GM12878 (cell line): ENCODE data around the gene DYNLL2. TPM values are rescaled to one million over a fixed set of nuclear protein-coding genes. Genes with fewer than 3 reads are reported as not detected.

Source experiments
- ATAC-seq: fragments of 200-7000 bp; cut with Tn5 transposase; 3 replicates; pipeline ENCODE4 v1.9.1; 2020; ENCODE audit warnings: mild to moderate bottlenecking, moderate library complexity
- BruUV-seq: library from RNA; stranded (reverse); fragments of 400-500 nt; replicated peaks from 2 replicates; lab custom pipeline; 2021; lab: Mats Ljungman, UMichigan
- CTCF ChIA-PET: fragments of 300-600 bp; sonication (Branson Sonifier 250); formaldehyde crosslinking; extraction: SDS; loops from one replicate; lab custom pipeline; 2021; ENCODE audit warnings: inconsistent platforms; lab: Yijun Ruan, JAX
- POLR2A ChIA-PET: fragments of 350-600 bp; formaldehyde crosslinking; extraction: SDS; loops from one replicate; lab custom pipeline; 2021; ENCODE audit warnings: inconsistent platforms; lab: Charles Lee
- RAD21 ChIA-PET: fragments of 300-600 bp; sonication (Branson Sonifier 250); formaldehyde crosslinking; loops from one replicate; lab custom pipeline; 2023; ENCODE audit warnings: antibody characterized with exemption; ENCODE audit not compliant: unreplicated experiment; lab: Charles Lee
- SMC1A ChIA-PET: fragments of 300-600 bp; sonication (Branson Sonifier 250); formaldehyde crosslinking; loops from one replicate; lab custom pipeline; 2023; ENCODE audit not compliant: unreplicated experiment, uncharacterized antibody; lab: Charles Lee
- DNase-seq: peaks from one replicate; pipeline ENCODE4 v3.0.0-alpha.2; 2011; ENCODE audit warnings: low read depth, low spot score
- FAIRE-seq: peaks from 3 replicates; lab custom pipeline; 2011; peaks lifted over from hg19 to GRCh38; lab: Jason Lieb, UNC
- H2AFZ ChIP-seq: 2 replicates; pipeline ENCODE4 v1.6.0; 2011; ENCODE audit warnings: low read depth, low read length, control low read depth; ENCODE audit not compliant: control insufficient read depth
- H3K27ac ChIP-seq: 2 replicates; pipeline ENCODE4 v1.5.1; 2011; ENCODE audit warnings: control low read depth; ENCODE audit not compliant: control insufficient read depth, insufficient read depth
- H3K27me3 ChIP-seq, 2 experiments: replicated peaks in 1 of 2; 2 replicates each; pipeline versions ENCODE4 v1.6.0 to v1.6.1; 2011; ENCODE audit warnings: low read length in 1 of 2; ENCODE audit not compliant: control insufficient read depth in 2 of 2, insufficient read depth in 2 of 2
- H3K36me3 ChIP-seq, 2 experiments: 2 replicates each; pipeline ENCODE4 v1.5.1; 2011; ENCODE audit warnings: low read length in 1 of 2; ENCODE audit not compliant: control insufficient read depth in 2 of 2, insufficient read depth in 2 of 2
- H3K4me1 ChIP-seq: 2 replicates; pipeline ENCODE4 v1.6.1; 2011; ENCODE audit warnings: mild to moderate bottlenecking, low read length, moderate library complexity, mixed read lengths; ENCODE audit not compliant: control insufficient read depth, insufficient read depth
- H3K4me2 ChIP-seq: 2 replicates; pipeline ENCODE4 v1.6.0; 2011; ENCODE audit warnings: control low read depth; ENCODE audit not compliant: control insufficient read depth, insufficient read depth
- H3K4me3 ChIP-seq: fragments of 200-600 bp; sonication (generic); 2 replicates; pipeline ENCODE4 v1.5.1; 2016
- H3K79me2 ChIP-seq: 2 replicates; pipeline ENCODE4 v1.6.0; 2011; ENCODE audit warnings: low read length; ENCODE audit not compliant: control insufficient read depth, insufficient read depth
- H3K9ac ChIP-seq: 2 replicates; pipeline ENCODE4 v1.8.0; 2011; ENCODE audit warnings: low read length, control low read depth, mixed read lengths; ENCODE audit not compliant: control insufficient read depth, insufficient read depth
- H3K9me3 ChIP-seq: replicated peaks from 3 replicates; pipeline ENCODE4 v1.5.1; 2011; ENCODE audit warnings: mild to moderate bottlenecking, low read length; ENCODE audit not compliant: control insufficient read depth, insufficient read depth
- H4K20me1 ChIP-seq: 2 replicates; pipeline ENCODE4 v1.6.0; 2011; ENCODE audit not compliant: control insufficient read depth, insufficient read depth
- CBFB ChIP-seq: IDR thresholded peaks from 2 replicates; pipeline ENCODE4 v1.6.1; 2016; ENCODE audit warnings: antibody characterized with exemption, low read depth
- CREB1 ChIP-seq: IDR thresholded peaks from 2 replicates; pipeline ENCODE4 v1.6.1; 2012; ENCODE audit warnings: low read depth, mild to moderate bottlenecking, inconsistent platforms
- CTCF ChIP-seq, 3 experiments: IDR thresholded peaks in 2 of 3; conservative IDR thresholded peaks in 1 of 3; 2 replicates each; pipeline ENCODE4 v1.5.1; 2011; ENCODE audit warnings: low read depth in 3 of 3, low read length in 3 of 3, mild to moderate bottlenecking in 3 of 3, control low read depth in 2 of 3, moderate library complexity in 2 of 3, inconsistent platforms in 1 of 3, mixed read lengths in 1 of 3; ENCODE audit not compliant: control insufficient read depth in 2 of 3, insufficient read depth in 1 of 3; ENCODE audit errors: extremely low read depth in 1 of 3
- KLF5 ChIP-seq: fragments of 450-650 bp; IDR thresholded peaks from 2 replicates; pipeline ENCODE4 v1.6.1; 2014; ENCODE audit warnings: mild to moderate bottlenecking; ENCODE audit not compliant: partially characterized antibody
- SKIL ChIP-seq: fragments of 450-650 bp; IDR thresholded peaks from 2 replicates; pipeline ENCODE4 v1.6.1; 2017; ENCODE audit warnings: mild to moderate bottlenecking, low read depth, inconsistent platforms; ENCODE audit not compliant: poor library complexity, severe bottlenecking
- SMAD5 ChIP-seq: IDR thresholded peaks from 2 replicates; pipeline ENCODE4 v1.6.1; 2016; ENCODE audit warnings: antibody characterized with exemption, low read depth
- SREBF1 ChIP-seq: IDR thresholded peaks from 2 replicates; pipeline ENCODE4 v1.6.1; 2012; ENCODE audit warnings: mild to moderate bottlenecking, low read length
- ZNF622 ChIP-seq: fragments of 450-650 bp; IDR thresholded peaks from 2 replicates; pipeline ENCODE4 v1.6.1; 2017; ENCODE audit warnings: mild to moderate bottlenecking, inconsistent platforms
- WGBS: methylation state at CpG from one replicate; pipeline ENCODE4 v1.1.6; 2016; ENCODE audit warnings: low lambda C conversion rate; ENCODE audit not compliant: insufficient replicate concordance, insufficient coverage; ENCODE audit errors: missing lambda C conversion rate; 5-methylcytosine and 5-hydroxymethylcytosine counted together
- in situ Hi-C: fragments of 300-500 bp; cut with MboI; formaldehyde crosslinking; loops from 9 replicates; pipeline ENCODE4 v1.14.3; 2018; ENCODE audit warnings: mixed read lengths
- intact Hi-C: fragments of 100-400 bp; cut with micrococcal nuclease; formaldehyde crosslinking; loops from one replicate; pipeline ENCODE4 v1.14.2; 2022; ENCODE audit not compliant: unreplicated experiment
- polyA plus RNA-seq, 11 experiments: library from polyadenylated mRNA; depleted of rRNA in 4 of 11; unstranded in 6 of 11; stranded (reverse) in 5 of 11; fragments of >200 nt; fragmentation: Nextera tagmentation in 4 of 11; fragmentation: Illumina TruSeq in 1 of 11; extraction: Ambion mirVana in 4 of 11; extraction: Trizol in 1 of 11; gene quantifications; 1 replicate in 1 of 11; 2 replicates in 10 of 11; pipeline versions ENCODE4 v1.2.1 to v1.2.3, GENCODE V29; 2011 to 2016; ENCODE audit warnings: inconsistent platforms in 2 of 11, missing spikeins in 2 of 11, low read depth in 1 of 11
- total RNA-seq, 4 experiments: library from RNA; depleted of rRNA in 3 of 4; stranded (reverse); fragments of >200 nt in 3 of 4; fragmentation: Illumina TruSeq in 1 of 4; extraction: Trizol in 1 of 4; gene quantifications; 2 replicates each; pipeline versions ENCODE4 v1.2.1 to v1.2.3, GENCODE V29; 2013 to 2021
- TF ChIP-seq, protein P1 (sequence below): IDR thresholded peaks from 2 replicates; pipeline ENCODE4 v1.6.1; 2011; ENCODE audit warnings: mild to moderate bottlenecking, low read depth, low read length, moderate library complexity; ENCODE audit not compliant: insufficient replicate concordance
- TF ChIP-seq, protein P2 (sequence below): IDR thresholded peaks from 2 replicates; pipeline ENCODE4 v1.6.1; 2012; ENCODE audit warnings: improper control_type of control experiment, low read depth, low read length; ENCODE audit not compliant: insufficient replicate concordance
- TF ChIP-seq, protein P3 (sequence below): fragments of 150-350 bp; IDR thresholded peaks from 2 replicates; pipeline ENCODE4 v1.6.1; 2014; ENCODE audit warnings: mild to moderate bottlenecking, low read depth, low read length

The DYNLL2 gene
- total and polyA plus RNA-seq, 10 of the 15 experiments (the other 5 are each of a cell fraction or from before 2014, with no cell fraction given), result 0.62 to 19.2 (median 9.1) TPM

DNA sequence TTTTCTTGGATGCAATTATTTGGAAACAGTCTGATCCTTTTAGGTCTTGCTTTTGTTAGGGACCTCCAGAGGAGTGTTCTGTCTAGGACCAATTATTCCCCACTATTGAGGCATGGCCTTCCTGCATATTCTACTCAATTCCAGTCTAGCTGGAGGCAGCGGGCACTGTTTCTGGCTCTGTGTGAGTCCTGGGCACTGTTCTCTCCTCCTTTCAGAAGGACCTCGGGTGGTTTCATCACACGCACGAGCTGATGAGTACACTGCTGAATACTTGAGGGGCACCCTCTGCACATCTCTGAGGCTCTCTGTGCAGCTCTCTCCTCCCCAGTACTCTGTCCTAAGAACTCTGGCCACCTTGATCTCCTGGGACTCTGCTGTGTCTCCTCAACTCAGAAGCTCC, 30.7 kb downstream of the DYNLL2 start:
- in situ Hi-C loops, result no loop called here
- DNase-seq, result no peak
- POLR2A ChIA-PET, result no interaction called here
- TF ChIP-seq, protein P1, sequence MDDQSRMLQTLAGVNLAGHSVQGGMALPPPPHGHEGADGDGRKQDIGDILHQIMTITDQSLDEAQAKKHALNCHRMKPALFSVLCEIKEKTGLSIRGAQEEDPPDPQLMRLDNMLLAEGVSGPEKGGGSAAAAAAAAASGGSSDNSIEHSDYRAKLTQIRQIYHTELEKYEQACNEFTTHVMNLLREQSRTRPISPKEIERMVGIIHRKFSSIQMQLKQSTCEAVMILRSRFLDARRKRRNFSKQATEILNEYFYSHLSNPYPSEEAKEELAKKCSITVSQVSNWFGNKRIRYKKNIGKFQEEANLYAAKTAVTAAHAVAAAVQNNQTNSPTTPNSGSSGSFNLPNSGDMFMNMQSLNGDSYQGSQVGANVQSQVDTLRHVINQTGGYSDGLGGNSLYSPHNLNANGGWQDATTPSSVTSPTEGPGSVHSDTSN, result no peak
- TF ChIP-seq KLF5 (no peak), SMAD5 (no peak), CTCF (IDR thresholded peaks at IDR 0.05 in 2 of 3, conservative IDR thresholded peaks at IDR 0.05 in 1 of 3; ENCODE audit: control insufficient read depth in 2 of 3, extremely low read depth in 1 of 3, insufficient read depth in 1 of 3, low read depth in 3 of 3, low read length in 3 of 3) (no peak), SREBF1 (no peak), CBFB (no peak), CREB1 (no peak), SKIL (no peak), ZNF622 (no peak)
- TF ChIP-seq, protein P2, sequence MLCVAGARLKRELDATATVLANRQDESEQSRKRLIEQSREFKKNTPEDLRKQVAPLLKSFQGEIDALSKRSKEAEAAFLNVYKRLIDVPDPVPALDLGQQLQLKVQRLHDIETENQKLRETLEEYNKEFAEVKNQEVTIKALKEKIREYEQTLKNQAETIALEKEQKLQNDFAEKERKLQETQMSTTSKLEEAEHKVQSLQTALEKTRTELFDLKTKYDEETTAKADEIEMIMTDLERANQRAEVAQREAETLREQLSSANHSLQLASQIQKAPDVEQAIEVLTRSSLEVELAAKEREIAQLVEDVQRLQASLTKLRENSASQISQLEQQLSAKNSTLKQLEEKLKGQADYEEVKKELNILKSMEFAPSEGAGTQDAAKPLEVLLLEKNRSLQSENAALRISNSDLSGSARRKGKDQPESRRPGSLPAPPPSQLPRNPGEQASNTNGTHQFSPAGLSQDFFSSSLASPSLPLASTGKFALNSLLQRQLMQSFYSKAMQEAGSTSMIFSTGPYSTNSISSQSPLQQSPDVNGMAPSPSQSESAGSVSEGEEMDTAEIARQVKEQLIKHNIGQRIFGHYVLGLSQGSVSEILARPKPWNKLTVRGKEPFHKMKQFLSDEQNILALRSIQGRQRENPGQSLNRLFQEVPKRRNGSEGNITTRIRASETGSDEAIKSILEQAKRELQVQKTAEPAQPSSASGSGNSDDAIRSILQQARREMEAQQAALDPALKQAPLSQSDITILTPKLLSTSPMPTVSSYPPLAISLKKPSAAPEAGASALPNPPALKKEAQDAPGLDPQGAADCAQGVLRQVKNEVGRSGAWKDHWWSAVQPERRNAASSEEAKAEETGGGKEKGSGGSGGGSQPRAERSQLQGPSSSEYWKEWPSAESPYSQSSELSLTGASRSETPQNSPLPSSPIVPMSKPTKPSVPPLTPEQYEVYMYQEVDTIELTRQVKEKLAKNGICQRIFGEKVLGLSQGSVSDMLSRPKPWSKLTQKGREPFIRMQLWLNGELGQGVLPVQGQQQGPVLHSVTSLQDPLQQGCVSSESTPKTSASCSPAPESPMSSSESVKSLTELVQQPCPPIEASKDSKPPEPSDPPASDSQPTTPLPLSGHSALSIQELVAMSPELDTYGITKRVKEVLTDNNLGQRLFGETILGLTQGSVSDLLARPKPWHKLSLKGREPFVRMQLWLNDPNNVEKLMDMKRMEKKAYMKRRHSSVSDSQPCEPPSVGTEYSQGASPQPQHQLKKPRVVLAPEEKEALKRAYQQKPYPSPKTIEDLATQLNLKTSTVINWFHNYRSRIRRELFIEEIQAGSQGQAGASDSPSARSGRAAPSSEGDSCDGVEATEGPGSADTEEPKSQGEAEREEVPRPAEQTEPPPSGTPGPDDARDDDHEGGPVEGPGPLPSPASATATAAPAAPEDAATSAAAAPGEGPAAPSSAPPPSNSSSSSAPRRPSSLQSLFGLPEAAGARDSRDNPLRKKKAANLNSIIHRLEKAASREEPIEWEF, result no peak
- TF ChIP-seq, protein P3, sequence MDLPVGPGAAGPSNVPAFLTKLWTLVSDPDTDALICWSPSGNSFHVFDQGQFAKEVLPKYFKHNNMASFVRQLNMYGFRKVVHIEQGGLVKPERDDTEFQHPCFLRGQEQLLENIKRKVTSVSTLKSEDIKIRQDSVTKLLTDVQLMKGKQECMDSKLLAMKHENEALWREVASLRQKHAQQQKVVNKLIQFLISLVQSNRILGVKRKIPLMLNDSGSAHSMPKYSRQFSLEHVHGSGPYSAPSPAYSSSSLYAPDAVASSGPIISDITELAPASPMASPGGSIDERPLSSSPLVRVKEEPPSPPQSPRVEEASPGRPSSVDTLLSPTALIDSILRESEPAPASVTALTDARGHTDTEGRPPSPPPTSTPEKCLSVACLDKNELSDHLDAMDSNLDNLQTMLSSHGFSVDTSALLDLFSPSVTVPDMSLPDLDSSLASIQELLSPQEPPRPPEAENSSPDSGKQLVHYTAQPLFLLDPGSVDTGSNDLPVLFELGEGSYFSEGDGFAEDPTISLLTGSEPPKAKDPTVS, result no peak

More for the DNA sequence above, 30.7 kb downstream of the DYNLL2 start:
- no TSS peak for BruUV-seq
- H3K9ac ChIP-seq, result no peak overlapping the region
- no peak overlapping the region for H2AFZ ChIP-seq
- H3K4me2 ChIP-seq, result no peak overlapping the region
- H3K36me3 ChIP-seq, result no peaks in the 10 kb centered on the region
- ChIA-PET SMC1A (interaction anchor here (1.0 to 3.5 kb wide), 7 partner anchors 10 to 253 kb away, joined by 3 to 31 read pairs (median 3); no protein-coding TSS in a partner anchor), CTCF (interaction anchor here (0.8 to 6.6 kb wide), 10 partner anchors 9 to 367 kb away, joined by 3 to 87 read pairs (median 3); partner anchors contain the start of gene SRSF1), RAD21 (interaction anchor here (0.6 to 3.2 kb wide), 6 partner anchors 107 to 256 kb away, joined by 3 to 16 read pairs (median 4); partner anchors contain the start of gene SRSF1)
- intact Hi-C loops, result loop anchor here (1.0 to 5.0 kb wide), 5 partner anchors 58 to 987 kb away; partner anchors contain the start of gene SRSF1
- ATAC-seq (no peak), FAIRE-seq (no peak)
- H3K27ac ChIP-seq, result no peak overlapping the region
- H4K20me1 ChIP-seq, result no peaks in the 10 kb centered on the region
- no peaks in the 10 kb centered on the region for H3K4me1 ChIP-seq
- H3K9me3 ChIP-seq, result no peaks in the 10 kb centered on the region
- peaks cover 0 to 3% of the 10 kb centered on the region in 2 experiments; a peak in 1 of 4 replicates for H3K27me3 ChIP-seq
- no peak overlapping the region for H3K4me3 ChIP-seq
- H3K79me2 ChIP-seq, result no peaks in the 10 kb centered on the region
- 35% methylated on average over 4 of the region's 4 CpGs for WGBS
